GM12892 (cell line): ENCODE measurements around the gene TMEM163.

ENCODE experiments used
- POLR2A ChIP-seq: IDR thresholded peaks from 2 replicates; pipeline ENCODE4 v1.6.1; 2011; ENCODE audit warnings: low read depth, low read length, control low read depth
- POLR2AphosphoS5 ChIP-seq: IDR thresholded peaks from 2 replicates; pipeline ENCODE4 v1.6.1; 2011; ENCODE audit warnings: low read depth, low read length, control low read depth

GRCh38 chr2:134463699-134464022 lies 255.1 kb downstream of the TMEM163 start:
- TF ChIP-seq POLR2A = no peak
- TF ChIP-seq POLR2AphosphoS5 = no peak
